ENCODE results near the gene RAD21L1.
"Not testable (repeated sequence)": the region's sequence is repeated elsewhere in the genome, so short reads cannot be mapped to it uniquely, and the experiment has no call there.

Gene RAD21L1

GRCh38 chr20:1232286-1233111 is 6.7 kb downstream of the RAD21L1 start:
- no peak for DNase-seq

GRCh38 chr20:1240549-1240948 is 14.7 kb downstream of the RAD21L1 start:
- DNase-seq, result no peak

GRCh38 chr20:1241456-1241855 is 15.6 kb downstream of the RAD21L1 start:
- DNase-seq, result no peak

- no peak for DNase-seq
Observed at GRCh38 chr20:1242099-1242498, 16.3 kb downstream of the RAD21L1 start.

- DNase-seq, result peak; percentile 79
Observed at GRCh38 chr20:1242530-1242929, 16.7 kb downstream of the RAD21L1 start.

- no peak for DNase-seq
Observed at GRCh38 chr20:1245578-1245977, 19.7 kb downstream of the RAD21L1 start.

GRCh38 chr20:1247689-1248088 is 21.8 kb downstream of the RAD21L1 start:
- DNase-seq, result no peak

- DNase-seq, result not testable (repeated sequence)
Observed at GRCh38 chr20:1250282-1250681, 24.4 kb downstream of the RAD21L1 start.

GRCh38 chr20:1252416-1252815 is 26.6 kb downstream of the RAD21L1 start:
- no peak for DNase-seq

GRCh38 chr20:1254254-1254653 is 28.4 kb downstream of the RAD21L1 start:
- no peak for DNase-seq

- DNase-seq, result no peak
Observed at GRCh38 chr20:1255675-1256074, 29.8 kb downstream of the RAD21L1 start.

- DNase-seq, result no peak
Observed at GRCh38 chr20:1263853-1264252, 38.0 kb downstream of the RAD21L1 start.

GRCh38 chr20:1264727-1265126 is 38.9 kb downstream of the RAD21L1 start:
- no peak for DNase-seq

- no peak for DNase-seq
Observed at GRCh38 chr20:1265226-1265915, 39.5 kb downstream of the RAD21L1 start.

- DNase-seq, result no peak
Observed at GRCh38 chr20:1265916-1266166, 40.0 kb downstream of the RAD21L1 start.

- DNase-seq, result peak; percentile 46
Observed at GRCh38 chr20:1266167-1266973, 40.5 kb downstream of the RAD21L1 start, which contains the start of gene SNPH. SNPH (plus strand) TSS chr20:1266294; CDS start chr20:1296240, 29,946 bp downstream.

- no peak for DNase-seq
Observed at GRCh38 chr20:1267161-1267560, 41.3 kb downstream of the RAD21L1 start.

- DNase-seq, result no peak
Observed at GRCh38 chr20:1267809-1268374, 42.0 kb downstream of the RAD21L1 start.

GRCh38 chr20:1269235-1269634 is 43.4 kb downstream of the RAD21L1 start:
- no peak for DNase-seq

- DNase-seq, result no peak
Observed at GRCh38 chr20:1269850-1270249, 44.0 kb downstream of the RAD21L1 start.

GRCh38 chr20:1272368-1273100 is 46.7 kb downstream of the RAD21L1 start:
- no peak for DNase-seq

- no peak for DNase-seq
Observed at GRCh38 chr20:1273366-1273765, 47.5 kb downstream of the RAD21L1 start.

Measured in NCI-H226 (cell line).